D341Med (cell line): Measurements from ENCODE around the gene CEP126.

ENCODE experiments used
- DNase-seq: peaks from one replicate; pipeline ENCODE4 v3.0.0; 2012; ENCODE audit warnings: low spot score

CEP126 gene, protein sequence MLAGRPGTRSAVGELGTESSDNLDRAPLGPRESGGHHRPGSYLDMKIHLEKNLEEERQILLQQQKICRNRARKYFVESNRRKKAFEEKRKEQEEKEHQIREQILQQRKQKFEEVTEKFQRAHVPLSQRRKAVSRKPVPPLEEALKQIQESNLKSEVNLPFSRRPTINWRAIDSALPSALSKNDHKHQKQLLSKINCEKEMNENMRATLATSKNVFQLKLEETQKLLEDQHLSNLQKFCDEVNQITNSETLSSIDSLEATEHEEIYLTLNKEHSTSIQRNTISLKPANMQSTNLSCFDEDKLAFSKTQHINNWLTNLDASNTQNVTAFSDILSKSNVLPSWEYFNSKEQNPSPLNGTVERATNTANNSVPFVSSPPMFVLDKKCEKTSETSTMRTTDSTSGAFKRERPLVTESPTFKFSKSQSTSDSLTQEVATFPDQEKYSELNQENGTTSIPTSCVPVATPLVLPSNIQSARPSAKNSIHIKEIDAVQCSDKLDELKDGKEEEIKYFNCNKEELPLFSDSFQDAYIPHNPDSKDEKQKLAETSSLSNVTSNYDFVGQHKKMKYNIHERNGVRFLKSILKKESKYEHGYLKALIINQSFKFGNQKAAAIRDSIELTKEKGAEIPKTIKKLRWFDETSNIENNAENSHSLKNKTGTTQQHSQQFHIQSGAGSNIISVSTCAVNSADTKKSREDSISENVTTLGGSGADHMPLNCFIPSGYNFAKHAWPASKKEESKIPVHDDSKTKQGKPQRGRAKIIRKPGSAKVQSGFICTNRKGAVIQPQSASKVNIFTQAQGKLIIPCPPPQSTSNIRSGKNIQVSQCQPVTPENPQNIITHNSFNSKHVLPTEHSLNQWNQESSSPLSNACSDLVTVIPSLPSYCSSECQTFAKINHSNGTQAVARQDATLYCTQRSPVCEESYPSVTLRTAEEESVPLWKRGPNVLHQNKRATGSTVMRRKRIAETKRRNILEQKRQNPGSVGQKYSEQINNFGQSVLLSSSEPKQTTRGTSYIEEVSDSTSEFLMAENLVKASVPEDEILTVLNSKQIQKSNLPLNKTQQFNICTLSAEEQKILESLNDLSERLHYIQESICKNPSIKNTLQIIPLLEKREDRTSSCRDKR

DNA sequence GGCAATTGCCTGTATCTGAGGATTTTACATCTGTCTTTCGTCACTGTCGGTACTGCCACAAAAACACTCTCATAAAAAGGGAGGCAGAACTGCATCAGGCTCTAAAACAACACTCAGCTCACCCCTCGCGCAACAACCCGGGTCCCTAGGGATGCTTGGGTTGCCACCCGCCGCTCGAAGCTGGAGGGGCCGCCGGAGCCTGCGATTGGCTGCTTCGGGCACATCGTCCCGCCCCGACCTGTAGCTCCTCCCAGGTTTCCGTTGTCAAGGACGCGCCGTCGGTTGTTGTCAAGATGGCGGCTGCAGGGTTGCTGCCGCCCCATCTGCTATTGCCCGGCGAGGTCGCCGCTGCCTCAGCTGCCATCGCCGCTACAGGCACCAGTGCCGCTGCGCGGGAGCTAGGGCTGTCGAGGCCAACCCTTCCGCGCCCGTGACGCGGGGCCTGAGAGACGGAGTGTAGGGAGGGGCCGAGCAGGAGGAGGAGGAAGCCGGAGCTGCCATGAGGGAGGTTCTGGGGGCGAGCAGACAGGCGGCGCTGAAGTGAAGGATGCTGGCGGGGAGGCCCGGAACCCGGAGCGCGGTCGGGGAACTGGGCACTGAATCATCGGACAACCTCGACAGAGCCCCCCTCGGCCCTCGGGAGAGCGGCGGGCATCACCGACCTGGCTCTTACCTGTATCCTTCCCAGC lies at the start of gene CEP126:
TSS of gene CEP126 (plus strand) at position 273 of the 689 bp plus-strand sequence. CDS start at position 548, 275 bp downstream.
- peak; percentile 97 for DNase-seq

DNA sequence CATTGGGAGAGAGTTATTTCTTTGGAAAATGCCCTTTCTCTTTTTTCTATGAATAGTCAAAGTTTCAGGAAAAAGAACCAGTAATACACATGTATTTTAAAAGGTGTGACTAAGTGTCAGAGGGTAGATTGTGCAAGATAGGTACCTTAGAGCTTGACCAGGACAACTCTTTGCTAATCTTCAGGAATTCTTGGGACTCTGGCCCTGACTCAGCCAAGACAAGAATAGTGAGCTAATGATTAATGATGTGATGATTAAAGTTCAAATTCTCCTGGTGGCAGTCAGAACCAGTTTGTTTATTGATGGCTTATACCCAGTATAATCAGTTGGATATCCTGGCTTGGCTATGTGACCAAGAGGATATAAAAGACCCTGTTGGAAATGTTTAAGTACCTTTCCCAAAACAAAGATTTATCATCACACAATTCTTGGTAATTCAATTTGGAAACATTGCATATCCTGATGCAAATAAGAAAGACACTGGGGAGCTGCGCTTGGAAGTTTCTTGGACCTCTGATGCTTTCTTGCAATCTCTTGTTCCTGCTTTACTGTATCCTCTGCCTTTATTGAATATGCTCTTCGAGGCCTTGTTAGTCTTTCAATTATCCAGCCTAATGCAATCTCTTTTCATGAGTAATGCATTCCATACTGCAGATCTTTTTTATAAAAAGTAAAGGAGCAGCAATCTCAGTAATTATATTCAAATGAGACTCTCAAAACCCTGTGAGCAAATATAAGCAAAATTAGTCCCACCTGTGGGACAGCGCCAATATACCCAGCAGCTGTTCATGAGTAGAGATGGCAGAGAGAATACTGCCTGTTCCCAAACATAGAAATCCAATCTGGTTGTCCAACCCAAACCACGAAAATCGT lies 48.0 kb upstream of the CEP126 start:
- DNase-seq, result no peak

DNA sequence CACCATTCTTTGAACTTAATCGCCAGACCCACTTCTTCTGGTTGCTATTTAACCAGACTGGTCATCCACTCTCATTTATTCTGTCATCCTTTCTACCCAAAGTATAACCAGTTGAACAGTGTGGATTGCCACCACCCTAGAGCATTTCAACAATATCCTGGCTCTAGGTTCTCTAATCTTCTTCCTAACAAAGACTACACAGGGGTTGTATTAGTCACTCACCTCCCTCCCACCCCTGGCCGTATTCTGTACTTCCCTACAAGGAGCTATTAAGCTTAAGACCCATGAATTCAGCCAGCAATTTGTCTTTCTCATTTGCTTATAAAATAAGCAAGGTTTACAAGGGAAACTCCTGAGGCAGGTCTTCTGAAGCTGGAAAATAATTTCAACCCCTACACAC lies 46.9 kb upstream of the CEP126 start:
- no peak for DNase-seq

DNA sequence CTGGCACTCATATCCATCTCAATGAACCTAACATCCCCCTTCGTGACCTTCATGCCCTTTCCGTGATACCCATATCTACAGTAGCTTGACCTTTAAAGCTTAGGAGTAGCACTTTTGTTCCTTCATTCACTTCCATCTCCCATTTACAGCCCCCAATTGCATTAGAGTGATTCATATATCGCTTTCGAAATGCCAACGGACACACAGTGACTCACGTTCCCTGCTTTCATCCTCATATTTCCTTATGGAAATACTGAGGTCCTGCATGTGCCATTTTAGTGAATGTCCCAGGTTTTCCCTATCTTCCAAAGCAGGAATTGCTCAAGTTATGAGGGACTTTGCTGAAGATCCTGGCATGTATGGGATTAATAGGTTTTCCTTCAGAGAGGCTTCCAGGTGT lies 44.3 kb upstream of the CEP126 start:
- no peak for DNase-seq

DNA sequence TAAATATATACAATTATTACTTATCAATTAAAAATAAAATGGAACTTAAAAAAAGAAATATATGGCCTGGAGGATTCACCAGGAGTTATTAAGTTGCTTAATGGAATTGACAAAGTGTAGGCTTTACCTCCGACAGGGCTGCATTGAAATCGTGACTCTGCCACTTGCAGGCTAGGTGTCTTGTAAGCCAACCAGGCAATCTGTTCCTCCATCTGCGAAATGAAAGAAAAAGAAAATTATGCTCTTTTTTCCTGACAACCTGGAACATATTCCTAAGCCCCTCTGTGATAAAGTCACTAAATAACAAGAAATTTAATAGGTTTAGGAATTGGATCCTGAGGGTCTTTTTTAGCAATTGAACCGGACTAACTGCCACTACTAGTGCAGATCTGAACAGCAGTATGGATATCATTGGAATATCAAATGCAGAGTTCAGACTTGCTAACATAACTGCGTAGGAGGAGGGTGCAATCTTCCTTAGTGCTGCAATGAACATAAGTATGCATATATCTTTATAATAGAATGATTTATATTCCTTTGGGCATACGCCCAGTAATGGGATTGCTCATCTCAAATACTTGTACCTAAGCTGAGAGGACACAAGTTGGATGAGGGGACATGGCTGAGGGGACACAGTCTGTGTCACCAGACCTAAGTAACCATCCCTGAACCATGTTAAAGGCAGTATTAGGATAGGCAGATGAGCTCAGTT lies 42.5 kb upstream of the CEP126 start:
- DNase-seq, result no peak

DNA sequence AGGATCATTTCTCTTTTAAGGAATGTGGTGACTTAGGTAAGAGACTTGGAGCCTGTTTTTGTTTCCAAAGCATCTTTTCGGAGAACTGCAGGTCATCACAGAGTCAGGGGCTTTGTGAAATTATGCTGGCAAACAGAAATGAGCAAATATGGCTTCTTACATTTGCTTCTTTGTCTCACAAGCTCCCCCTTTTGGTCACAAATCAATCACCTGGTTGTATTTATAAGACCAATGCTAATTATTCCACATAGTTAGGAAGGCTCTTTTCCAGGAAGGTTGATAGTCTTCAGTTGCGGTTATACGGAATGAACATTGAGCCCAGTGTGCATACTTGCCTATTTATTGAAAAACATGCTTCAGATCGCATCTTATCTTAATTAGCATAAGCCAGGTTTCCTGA lies 34.6 kb upstream of the CEP126 start:
- no peak for DNase-seq

DNA sequence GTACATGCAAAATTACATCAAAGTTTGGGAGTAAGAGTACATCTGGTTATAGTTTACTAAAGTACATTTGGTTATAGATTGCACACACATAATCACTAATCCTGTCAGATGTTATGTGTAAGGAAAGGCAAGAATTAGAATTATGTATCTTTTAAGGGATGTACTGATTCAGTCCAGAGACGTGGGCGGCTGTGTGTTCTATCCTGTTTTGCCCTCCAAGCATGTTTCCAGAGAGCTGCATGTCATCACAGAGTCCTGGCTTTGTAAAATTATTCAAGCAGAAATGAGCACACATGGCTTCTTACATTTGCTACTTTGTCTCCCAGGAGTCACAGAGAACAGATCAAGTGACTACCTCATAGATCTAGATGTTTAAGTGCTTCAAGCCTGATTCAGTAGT lies 33.2 kb upstream of the CEP126 start:
- no peak for DNase-seq

DNA sequence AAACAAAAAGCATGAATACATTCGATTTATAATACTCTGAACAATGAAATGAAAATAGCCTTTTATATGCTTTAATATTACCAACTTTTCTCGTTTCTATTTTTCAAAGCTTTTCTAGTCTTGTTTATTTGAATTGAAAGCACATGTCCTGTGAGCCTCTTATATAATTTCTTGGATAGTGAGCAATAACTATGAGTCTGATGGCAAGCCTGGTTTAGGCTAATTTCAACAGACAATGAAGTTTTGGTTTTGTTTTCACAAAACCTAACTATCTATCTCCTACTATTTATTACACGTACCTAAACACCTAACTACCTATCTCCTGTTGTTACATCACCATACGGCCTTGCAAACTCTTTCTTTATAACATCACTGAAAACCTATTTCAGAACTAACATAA lies 29.2 kb upstream of the CEP126 start:
- DNase-seq, result no peak

DNA sequence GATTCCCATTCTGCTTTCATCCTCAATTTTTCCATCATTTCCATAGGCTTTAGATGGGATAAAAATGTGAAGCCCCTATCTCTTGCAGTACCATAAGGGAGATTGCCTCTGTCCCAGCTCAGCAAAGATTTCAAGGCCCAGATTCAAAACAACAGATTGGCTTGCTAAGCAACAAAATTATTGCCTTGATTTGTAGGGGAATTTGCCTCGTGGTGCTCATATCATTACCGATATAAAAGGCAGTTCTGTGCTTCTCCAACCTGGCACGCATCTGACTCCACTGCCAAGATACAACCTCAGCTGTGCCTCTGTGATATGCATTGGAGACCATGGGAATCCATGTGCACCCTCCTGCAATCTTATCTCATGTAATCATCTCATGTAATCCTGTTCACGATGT lies 25.0 kb upstream of the CEP126 start:
- no peak for DNase-seq

DNA sequence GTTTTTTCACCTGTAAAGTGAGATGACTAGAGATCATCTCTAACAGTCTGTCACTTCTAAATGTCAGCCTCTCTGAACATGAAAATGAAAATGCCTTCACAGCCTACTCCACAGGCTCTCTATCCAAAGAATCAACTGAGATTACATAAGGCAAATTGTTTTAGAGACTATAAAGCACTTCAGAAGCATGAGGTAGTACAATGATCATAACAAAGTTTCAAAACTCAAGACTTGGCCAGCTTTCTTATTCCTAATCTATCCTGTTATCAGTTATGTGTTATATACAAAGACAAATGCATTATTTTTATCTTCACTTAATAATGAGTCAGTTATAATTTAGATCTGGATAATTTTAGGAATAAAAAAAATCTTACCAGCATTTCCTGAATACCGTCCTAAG lies 20.3 kb upstream of the CEP126 start:
- no peak for DNase-seq

DNA sequence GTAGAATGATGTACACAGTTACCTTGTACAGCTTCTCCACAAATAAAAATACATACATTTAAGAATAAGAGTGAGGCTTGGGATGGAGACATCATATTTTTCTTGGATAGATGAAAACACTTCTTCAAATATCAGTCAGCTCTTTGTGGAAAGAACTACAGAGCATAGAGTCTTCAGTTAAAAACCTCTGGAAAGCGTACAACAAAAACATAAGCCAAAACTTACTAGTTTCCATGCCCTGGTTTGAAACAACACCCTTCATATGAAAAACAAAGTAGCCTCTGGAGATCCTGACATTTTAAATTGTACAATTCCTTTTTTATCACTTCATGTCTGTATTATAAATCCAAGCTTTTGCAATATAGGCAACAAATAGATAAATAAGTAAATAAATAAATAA lies 7.0 kb upstream of the CEP126 start:
- DNase-seq, result no peak

DNA sequence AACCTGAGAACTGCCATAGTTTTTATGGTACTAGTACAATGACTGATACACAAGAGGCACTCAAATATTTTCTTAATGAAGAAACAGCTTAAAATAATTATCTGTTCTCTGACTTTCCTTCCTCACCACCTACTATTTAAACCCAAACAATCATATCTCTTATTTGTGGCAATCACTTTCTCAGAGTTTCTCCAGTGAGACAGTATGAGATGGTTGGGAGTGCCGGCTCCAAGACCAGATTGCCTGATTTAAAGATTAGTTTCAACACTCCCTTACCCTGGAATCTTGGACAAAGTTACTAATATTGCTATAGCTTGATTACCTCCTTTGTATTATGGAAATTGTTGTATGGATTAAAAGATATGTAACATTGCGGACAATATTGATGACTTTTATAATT lies 5.7 kb upstream of the CEP126 start:
- no peak for DNase-seq

DNA sequence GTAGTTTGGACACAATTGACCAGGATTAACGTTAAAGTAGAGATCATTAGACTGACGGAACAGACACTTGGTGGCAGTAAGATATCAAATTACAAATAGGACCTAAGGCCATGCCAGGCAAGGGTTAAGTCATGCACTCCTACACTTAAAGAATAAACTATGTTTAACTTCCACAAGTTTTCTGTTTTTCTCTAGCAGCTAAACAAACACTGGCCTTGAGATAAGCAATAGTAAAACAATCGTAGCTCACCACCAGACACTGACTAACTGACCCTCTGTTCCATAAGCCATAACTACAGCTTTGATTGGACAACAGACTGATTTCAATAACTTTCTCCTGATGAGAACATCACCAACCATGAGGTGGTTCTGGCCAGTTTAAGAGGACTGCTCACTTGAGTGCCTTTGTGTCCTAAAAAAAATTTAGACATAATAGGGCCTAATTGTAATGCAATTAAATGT lies 2.0 kb upstream of the CEP126 start:
- no peak for DNase-seq

DNA sequence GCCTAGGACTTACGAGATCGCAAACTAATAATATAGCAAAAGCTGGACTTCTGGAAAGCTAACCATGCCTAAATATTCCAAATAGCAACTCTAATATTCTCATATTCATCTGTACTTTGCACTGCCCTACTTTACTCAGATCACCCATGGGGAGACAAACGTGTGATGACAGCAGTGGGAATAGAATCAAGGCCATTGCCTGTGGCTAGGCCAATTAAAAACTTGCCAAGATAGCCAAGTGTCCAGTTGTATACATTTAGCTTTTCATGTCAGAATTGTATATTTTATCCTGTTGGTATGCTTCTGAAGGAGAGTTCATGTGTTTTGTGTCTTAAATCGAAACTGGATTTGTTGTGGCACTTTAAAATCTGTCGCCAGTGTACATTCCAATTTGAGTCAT lies 1.2 kb upstream of the CEP126 start:
- DNase-seq, result no peak

DNA sequence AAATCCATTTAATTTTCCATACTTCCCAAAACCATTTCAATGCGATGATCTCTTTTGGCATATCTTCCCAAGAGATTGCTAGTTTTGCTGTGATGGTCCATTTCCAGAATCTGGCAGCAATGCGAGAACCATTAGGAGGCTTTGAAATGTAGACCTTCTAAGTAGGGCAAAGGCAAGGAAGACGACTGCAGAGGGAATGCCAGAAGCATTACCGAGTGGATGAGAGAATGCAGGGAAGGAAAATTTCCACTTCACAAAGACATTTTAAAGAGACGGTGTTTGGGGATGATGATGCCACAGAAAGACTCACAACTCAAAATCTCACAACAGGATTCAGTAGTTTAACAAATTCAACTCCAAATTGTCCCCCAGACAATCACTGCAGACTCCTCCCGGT lies 471 bp upstream of the CEP126 start:
- peak; percentile 14 for DNase-seq

DNA sequence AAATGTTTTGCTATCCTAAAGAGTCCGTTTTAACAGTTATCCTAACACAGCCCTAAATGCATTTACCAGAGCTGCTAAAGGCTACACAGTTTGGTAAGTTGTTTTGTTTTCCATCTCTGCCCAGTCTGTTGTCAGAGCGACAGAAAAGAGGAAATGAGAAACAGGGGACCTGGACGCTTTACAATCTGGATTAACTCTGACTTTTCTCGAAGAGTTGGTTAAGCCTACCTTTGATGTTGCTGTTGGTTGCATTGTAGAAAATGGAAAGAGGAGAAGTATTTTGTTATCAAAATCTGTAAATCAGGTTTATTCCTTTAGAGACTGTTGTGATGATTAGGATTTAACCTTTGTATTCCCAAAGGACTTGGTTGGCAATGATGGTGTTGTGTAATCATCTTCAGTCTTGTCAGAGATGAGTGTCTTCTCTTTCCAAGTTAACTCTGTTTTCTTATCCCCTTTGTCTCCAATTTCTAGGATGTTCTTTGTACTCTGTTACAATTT lies 1.0 kb downstream of the CEP126 start:
- DNase-seq, result peak; percentile 7

DNA sequence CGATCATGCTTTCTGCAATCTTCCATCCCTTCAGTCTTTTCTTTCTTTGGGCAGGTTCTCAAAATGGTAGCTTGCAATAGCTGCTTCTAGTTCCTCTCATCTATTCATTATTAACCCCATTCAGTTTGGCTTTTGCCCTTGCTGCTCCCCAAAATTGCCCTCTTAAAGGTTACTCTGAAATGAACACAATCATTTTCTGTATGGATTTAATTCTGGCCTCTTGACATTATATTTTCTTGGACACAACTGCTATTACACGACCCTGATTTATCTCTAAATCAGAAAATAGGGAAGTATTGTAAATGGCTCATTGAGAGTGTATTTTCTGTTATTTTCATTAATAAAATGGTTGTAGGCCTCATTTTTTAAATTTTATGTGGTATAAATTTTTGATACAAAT lies 1.6 kb downstream of the CEP126 start, which contains the start of gene ANGPTL5:
TSS of gene ANGPTL5 (minus strand) at position 101 of the 400 bp plus-strand sequence. CDS start 8,613 bp downstream, outside the sequence.
- no peak for DNase-seq

DNA sequence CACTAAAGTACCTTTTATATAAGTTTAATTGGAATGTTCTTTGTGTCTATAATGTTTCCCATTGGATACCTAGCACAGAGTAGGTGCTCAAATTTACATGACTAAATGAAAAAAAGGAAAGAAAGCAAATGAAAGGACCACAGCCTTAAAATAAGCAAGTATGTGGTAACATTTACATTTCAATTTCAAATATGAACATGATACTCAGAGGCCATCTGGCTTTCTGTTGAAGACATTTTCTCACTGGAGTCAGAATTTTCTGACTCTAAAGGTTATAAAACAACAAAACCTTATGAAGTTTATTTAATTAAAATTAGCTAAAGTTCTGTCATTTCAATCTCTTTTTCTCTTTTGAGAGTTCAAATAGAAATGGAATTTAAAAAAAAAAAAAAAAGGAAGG lies 2.4 kb downstream of the CEP126 start:
- no peak for DNase-seq

DNA sequence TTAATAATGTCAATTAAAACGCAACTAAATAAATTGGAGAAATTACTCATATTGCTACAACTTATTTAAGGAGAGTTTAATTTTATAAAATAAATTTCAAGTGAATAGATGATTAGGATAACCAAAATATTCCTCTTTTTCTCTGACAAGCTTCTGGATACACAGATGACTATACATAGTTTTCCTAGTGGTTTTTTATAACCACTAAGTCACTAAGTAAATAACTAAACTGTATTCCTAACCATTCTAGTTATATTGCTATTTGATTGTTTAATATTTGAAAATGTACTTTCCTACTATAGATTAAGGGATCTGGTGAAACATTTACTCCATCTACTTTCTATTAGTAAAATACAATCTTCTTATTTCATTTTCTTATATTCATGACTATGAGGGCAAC lies 6.2 kb downstream of the CEP126 start:
- no peak for DNase-seq

DNA sequence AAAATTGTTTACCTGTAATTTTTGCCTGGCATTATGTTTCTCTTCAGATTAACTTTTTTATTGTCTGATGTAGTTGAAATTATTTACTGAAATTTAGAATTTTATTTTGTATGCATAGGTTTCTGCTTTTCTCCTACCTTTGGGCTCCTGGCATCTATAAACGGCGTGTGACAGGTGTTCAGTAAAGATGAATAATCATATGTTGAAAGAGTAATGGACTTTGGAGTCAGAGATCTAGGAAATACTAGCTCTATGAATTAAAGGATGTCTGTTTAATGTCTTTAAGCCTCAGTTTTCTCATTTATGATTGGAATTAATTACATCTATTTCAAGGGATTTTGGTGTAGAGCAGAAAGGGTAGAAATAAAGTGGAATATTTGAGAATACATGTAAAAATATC lies 8.7 kb downstream of the CEP126 start:
- DNase-seq, result no peak
